Stimulated activated CD4-positive, alpha-beta T cell treated with anti-CD3 and anti-CD28 coated beads, Interleukin-2, amount 100 ng/mL, for 24 hours (primary cell): Measurements from ENCODE around the gene UQCC2.

Experiments used
- DNase-seq, 2 donors: peaks; one replicate each; pipeline ENCODE4 v3.0.0-alpha.2; 2020

Gene UQCC2

GRCh38 chr6:33744001-33744848 is 32.7 kb upstream of the UQCC2 start:
- peak; percentile 80 to 81 for DNase-seq

GRCh38 chr6:33742837-33743236 is 31.3 kb upstream of the UQCC2 start:
- DNase-seq: no peak

- DNase-seq: no peak
These were observed 30.6 kb upstream of the UQCC2 start for GRCh38 chr6:33742092-33742491.

- DNase-seq: no peak
These were observed 29.3 kb upstream of the UQCC2 start for GRCh38 chr6:33740794-33741193.

- DNase-seq: no peak
These were observed 28.7 kb upstream of the UQCC2 start for GRCh38 chr6:33740204-33740608.

- no peak for DNase-seq
These were observed 28.1 kb upstream of the UQCC2 start for GRCh38 chr6:33739571-33739970.

- no peak for DNase-seq
These were observed 27.4 kb upstream of the UQCC2 start for GRCh38 chr6:33738879-33739278.

- DNase-seq: no peak
These were observed 26.7 kb upstream of the UQCC2 start for GRCh38 chr6:33738153-33738552.

- DNase-seq: no peak
These were observed 25.9 kb upstream of the UQCC2 start for GRCh38 chr6:33737267-33738026.

- no peak for DNase-seq
These were observed 23.7 kb upstream of the UQCC2 start for GRCh38 chr6:33735216-33735615.

GRCh38 chr6:33733709-33734007 is 22.2 kb upstream of the UQCC2 start:
- no peak for DNase-seq

GRCh38 chr6:33732817-33733708 is 21.6 kb upstream of the UQCC2 start:
- no peak for DNase-seq

- no peak for DNase-seq
These were observed 20.9 kb upstream of the UQCC2 start for GRCh38 chr6:33732385-33732784.

GRCh38 chr6:33731751-33732282 is 20.3 kb upstream of the UQCC2 start:
- no peak for DNase-seq

- DNase-seq: no peak
These were observed 19.5 kb upstream of the UQCC2 start for GRCh38 chr6:33731035-33731434.

- no peak for DNase-seq
These were observed 19.1 kb upstream of the UQCC2 start for GRCh38 chr6:33730611-33731010.

- DNase-seq: no peak
These were observed 17.6 kb upstream of the UQCC2 start for GRCh38 chr6:33729059-33729458.

- DNase-seq: no peak
These were observed 16.9 kb upstream of the UQCC2 start for GRCh38 chr6:33728438-33728837.

GRCh38 chr6:33727932-33728331 is 16.4 kb upstream of the UQCC2 start:
- DNase-seq: no peak

- no peak for DNase-seq
These were observed 15.6 kb upstream of the UQCC2 start for GRCh38 chr6:33727126-33727525.

- DNase-seq: no peak
These were observed 15.2 kb upstream of the UQCC2 start for GRCh38 chr6:33726696-33727095.

GRCh38 chr6:33725891-33726673 is 14.6 kb upstream of the UQCC2 start:
- no peak for DNase-seq
